Erythroblast (primary cell): ENCODE data around the gene NHEJ1.

ENCODE experiments used
- GATA1 ChIP-seq: IDR thresholded peaks from 2 replicates; pipeline ENCODE4 v1.6.1; 2011; ENCODE audit warnings: low read depth, mild to moderate bottlenecking, control low read depth, low read length, moderate library complexity
- POLR2A ChIP-seq: IDR thresholded peaks from 2 replicates; pipeline ENCODE4 v1.6.1; 2011; ENCODE audit warnings: mild to moderate bottlenecking, low read length

DNA sequence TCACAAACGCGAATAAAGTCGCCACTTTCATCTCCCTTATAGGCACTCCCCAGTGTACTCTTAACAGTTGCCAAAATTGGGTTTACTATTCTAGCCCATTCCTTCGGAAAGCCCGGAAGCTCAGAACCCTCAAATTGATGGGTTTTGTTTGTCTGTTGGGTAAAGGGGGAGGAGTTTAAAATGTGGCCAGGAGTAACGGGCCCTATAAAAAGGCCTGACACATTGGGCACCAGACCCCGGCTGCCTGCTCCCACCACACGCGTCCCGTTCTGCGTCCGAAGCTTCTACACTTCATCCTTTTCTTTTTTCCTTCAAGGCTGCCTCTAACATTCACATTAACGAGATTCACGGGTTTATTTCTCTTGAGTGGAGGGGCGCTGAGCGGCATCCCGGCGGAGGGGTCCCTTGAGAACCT, 837 bp downstream of the NHEJ1 start:
- no peak for TF ChIP-seq POLR2A
- no peak for TF ChIP-seq GATA1
